AG09309 (cell line): ENCODE measurements around the gene SESTD1.
"Not testable (repeated sequence)": the region's sequence is repeated elsewhere in the genome, so short reads cannot be mapped to it uniquely, and the experiment has no call there.

Source experiments
- DNase-seq: peaks from one replicate; pipeline ENCODE4 v3.0.0-alpha.2; 2010; ENCODE audit warnings: low read depth
- H3K4me3 ChIP-seq: 2 replicates; pipeline ENCODE4 v1.5.1; 2011; ENCODE audit warnings: mild to moderate bottlenecking, low read depth, low read length, moderate library complexity; ENCODE audit not compliant: control insufficient read depth
- TF ChIP-seq, protein P1 (sequence below): IDR thresholded peaks from 2 replicates; pipeline ENCODE4 v1.5.1; 2011; ENCODE audit warnings: mild to moderate bottlenecking, low read depth, low read length, inconsistent platforms; ENCODE audit not compliant: insufficient read depth, control insufficient read depth; ENCODE audit errors: missing control alignments

SESTD1 gene

DNA sequence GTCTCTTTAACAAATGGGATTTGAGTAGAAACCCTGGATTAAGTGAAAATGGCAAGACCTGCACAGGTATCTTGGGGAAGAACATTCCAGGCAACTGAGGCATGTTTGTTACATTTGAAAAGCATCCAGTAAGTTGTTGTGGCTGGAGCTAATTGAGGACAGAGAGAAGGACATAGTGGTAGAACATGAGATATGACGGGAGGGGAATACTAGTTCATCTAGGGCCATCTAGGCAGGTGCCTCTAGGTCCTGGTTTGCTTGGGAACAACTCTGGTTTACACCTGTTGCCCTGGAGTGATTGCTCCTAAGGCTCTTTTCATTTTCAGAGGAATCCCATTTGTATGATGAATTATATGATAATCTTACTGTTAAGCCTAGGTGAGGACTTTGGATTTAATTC, 194.9 kb downstream of the SESTD1 start:
- TF ChIP-seq, protein P1, sequence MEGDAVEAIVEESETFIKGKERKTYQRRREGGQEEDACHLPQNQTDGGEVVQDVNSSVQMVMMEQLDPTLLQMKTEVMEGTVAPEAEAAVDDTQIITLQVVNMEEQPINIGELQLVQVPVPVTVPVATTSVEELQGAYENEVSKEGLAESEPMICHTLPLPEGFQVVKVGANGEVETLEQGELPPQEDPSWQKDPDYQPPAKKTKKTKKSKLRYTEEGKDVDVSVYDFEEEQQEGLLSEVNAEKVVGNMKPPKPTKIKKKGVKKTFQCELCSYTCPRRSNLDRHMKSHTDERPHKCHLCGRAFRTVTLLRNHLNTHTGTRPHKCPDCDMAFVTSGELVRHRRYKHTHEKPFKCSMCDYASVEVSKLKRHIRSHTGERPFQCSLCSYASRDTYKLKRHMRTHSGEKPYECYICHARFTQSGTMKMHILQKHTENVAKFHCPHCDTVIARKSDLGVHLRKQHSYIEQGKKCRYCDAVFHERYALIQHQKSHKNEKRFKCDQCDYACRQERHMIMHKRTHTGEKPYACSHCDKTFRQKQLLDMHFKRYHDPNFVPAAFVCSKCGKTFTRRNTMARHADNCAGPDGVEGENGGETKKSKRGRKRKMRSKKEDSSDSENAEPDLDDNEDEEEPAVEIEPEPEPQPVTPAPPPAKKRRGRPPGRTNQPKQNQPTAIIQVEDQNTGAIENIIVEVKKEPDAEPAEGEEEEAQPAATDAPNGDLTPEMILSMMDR: no peak
- DNase-seq: no peak
- H3K4me3 ChIP-seq: no peak overlapping the region

GRCh38 chr2:179068991-179069643, 195.5 kb downstream of the SESTD1 start:
- no peak overlapping the region for H3K4me3 ChIP-seq
- TF ChIP-seq, protein P1: no peak
- no peak for DNase-seq

DNA sequence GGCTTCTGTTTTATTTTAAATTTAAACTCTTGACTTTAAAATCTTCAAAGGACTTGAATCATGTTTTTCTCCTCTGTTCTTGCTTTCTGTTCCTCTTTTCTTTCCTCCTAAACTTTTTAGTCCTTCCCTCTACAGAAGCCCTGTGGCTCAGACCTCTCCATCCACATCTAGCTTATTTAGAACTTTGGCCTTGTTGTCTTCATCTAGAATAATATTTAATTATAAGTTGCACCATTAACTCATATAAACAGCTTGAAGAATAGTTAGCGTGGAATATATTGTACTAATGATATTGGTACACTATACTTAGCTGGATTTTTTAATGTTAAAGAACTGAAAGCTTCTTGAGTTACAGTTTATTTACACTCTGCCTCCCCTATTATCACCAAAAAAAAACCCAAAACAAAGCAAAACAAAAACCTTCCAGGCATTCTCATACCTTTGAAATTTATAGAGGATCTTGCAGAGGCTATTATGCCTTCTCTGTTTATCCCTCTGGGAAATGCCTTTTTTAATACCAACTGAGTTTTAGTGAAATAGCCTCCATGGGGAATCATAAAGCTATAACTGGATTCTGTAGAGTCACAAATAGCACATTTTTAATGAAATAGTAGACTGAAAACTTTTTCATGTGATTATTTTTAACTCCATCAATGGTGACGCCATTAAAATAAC, 205.5 kb downstream of the SESTD1 start:
- DNase-seq: no peak
- TF ChIP-seq, protein P1: no peak
- no peak overlapping the region for H3K4me3 ChIP-seq

- no peak overlapping the region for H3K4me3 ChIP-seq
- TF ChIP-seq, protein P1: no peak
- DNase-seq: no peak
These were observed 206.9 kb downstream of the SESTD1 start for GRCh38 chr2:179057737-179058136.

- DNase-seq, H3K4me3 ChIP-seq: not testable (repeated sequence)
These were observed 211.1 kb downstream of the SESTD1 start for GRCh38 chr2:179053568-179053967.
